ENCODE measurements around the gene CNTN1.

The CNTN1 gene

DNA sequence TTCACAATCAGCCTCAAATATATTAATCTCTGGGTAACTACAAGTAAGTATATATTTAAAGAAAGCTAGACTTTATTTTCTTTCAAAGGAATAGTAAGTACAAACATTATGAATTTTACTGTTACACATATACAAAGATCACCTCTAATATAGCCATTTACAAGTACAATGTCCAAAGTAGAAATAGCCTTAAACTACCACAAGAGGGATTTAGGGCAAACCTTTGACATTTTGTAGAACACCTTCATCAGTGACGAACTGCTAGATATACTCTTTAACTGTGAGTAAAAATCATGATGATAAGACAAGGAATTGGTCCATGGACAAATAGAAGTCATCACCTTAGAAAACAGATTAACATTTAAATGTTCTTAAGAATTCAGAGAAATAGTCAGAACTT is 69.8 kb downstream of the CNTN1 start:
- H3K36me3 ChIP-seq, result no peaks in the 10 kb centered on the region
- H3K4me1 ChIP-seq, result peaks cover 4% of the 10 kb centered on the region
- DNase-seq, result no peak
- no peaks in the 10 kb centered on the region for H3K27me3 ChIP-seq
- H3K9me3 ChIP-seq, result no peaks in the 10 kb centered on the region
- TF ChIP-seq, protein P1, sequence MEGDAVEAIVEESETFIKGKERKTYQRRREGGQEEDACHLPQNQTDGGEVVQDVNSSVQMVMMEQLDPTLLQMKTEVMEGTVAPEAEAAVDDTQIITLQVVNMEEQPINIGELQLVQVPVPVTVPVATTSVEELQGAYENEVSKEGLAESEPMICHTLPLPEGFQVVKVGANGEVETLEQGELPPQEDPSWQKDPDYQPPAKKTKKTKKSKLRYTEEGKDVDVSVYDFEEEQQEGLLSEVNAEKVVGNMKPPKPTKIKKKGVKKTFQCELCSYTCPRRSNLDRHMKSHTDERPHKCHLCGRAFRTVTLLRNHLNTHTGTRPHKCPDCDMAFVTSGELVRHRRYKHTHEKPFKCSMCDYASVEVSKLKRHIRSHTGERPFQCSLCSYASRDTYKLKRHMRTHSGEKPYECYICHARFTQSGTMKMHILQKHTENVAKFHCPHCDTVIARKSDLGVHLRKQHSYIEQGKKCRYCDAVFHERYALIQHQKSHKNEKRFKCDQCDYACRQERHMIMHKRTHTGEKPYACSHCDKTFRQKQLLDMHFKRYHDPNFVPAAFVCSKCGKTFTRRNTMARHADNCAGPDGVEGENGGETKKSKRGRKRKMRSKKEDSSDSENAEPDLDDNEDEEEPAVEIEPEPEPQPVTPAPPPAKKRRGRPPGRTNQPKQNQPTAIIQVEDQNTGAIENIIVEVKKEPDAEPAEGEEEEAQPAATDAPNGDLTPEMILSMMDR (IDR thresholded peaks at IDR 0.05; ENCODE audit: low read depth, low read length), result peak; percentile 29
- no peak overlapping the region for H3K4me3 ChIP-seq (ENCODE audit: low read depth, low read length)

GRCh38 chr12:40768125-40768864 is 76.1 kb downstream of the CNTN1 start:
- Histone ChIP-seq H3K36me3 (no peaks in the 10 kb centered on the region), H3K4me3 (ENCODE audit: low read depth, low read length) (no peak overlapping the region), H3K27me3 (no peaks in the 10 kb centered on the region), H3K9me3 (no peaks in the 10 kb centered on the region), H3K4me1 (no peaks in the 10 kb centered on the region; the same call in 1 of the 2 replicates)
- TF ChIP-seq, protein P1 (IDR thresholded peaks at IDR 0.05; ENCODE audit: low read depth, low read length), result no peak
- DNase-seq, result no peak

DNA sequence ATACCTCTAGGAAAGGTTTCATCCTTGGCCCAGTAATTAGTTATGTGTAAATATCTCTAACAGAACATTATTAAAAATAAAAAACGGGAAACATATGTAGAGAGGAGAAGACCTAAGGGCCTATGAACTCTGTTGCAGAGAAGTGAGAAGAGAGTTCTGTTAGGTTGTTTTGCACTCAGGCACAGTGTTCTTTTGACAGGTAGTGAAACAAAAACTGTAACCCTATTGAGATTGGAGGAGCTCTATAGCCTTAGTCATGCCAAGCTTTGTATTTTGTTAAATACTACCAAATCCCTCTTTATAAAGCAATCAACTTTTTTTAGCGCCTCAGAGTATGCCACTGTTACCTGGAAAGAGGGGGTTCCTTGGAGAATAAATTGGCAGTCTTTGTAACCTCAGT is 77.6 kb downstream of the CNTN1 start:
- Histone ChIP-seq H3K4me1 (no peaks in the 10 kb centered on the region; the same call in 1 of the 2 replicates), H3K36me3 (no peaks in the 10 kb centered on the region), H3K4me3 (ENCODE audit: low read depth, low read length) (no peak overlapping the region), H3K27me3 (no peaks in the 10 kb centered on the region), H3K9me3 (no peaks in the 10 kb centered on the region)
- no peak for DNase-seq
- TF ChIP-seq, protein P1 (IDR thresholded peaks at IDR 0.05; ENCODE audit: low read depth, low read length), result no peak

DNA sequence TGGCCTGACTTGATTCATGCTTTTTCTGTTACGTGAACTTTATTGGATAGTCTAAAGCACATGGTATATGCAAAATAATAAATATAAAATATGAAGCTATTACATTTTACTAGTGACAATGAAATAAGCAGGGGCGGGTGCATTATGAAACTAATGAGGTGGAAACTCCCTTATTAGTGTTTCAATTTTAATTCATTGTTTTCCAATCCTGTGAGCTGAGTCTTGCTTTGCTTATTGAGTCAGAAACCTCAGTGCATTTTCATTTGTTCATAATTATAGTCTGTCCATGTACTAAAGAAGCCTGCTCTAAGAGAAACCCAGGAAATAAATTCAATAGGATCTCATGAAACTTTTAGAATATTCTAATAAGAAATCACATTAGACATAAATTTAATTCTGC is 78.5 kb downstream of the CNTN1 start:
- DNase-seq, result no peak

DNA sequence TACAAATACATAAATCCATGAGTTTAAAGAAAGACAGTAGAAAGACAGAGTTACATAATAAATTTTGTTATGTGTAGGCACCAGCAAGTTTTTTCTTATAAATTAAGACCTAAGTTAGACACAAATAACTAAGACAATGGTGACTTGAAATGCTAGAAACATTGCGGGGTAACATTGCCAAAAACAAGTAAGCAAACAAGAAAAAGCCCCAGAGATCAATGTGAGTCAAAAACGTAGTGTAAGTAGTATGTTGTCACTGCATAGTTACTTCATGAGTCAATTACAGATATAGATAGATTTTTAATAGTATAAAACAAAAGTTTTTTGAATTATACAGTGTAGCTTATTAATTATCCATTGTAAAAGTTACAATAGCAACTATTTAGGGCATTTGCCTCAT is 83.4 kb downstream of the CNTN1 start:
- H3K4me3 ChIP-seq (ENCODE audit: low read depth, low read length), result no peak overlapping the region
- H3K27me3 ChIP-seq, result no peaks in the 10 kb centered on the region
- no peaks in the 10 kb centered on the region for H3K9me3 ChIP-seq
- no peak for DNase-seq
- H3K36me3 ChIP-seq, result no peaks in the 10 kb centered on the region
- no peaks in the 10 kb centered on the region for H3K4me1 ChIP-seq
- TF ChIP-seq, protein P1 (IDR thresholded peaks at IDR 0.05; ENCODE audit: low read depth, low read length), result no peak

More for the DNA sequence above, 78.5 kb downstream of the CNTN1 start:
- no peaks in the 10 kb centered on the region for H3K9me3 ChIP-seq
- TF ChIP-seq, protein P1 (IDR thresholded peaks at IDR 0.05; ENCODE audit: low read depth, low read length), result no peak
- no peaks in the 10 kb centered on the region for H3K27me3 ChIP-seq
- H3K4me1 ChIP-seq, result no peaks in the 10 kb centered on the region
- H3K36me3 ChIP-seq, result no peaks in the 10 kb centered on the region
- H3K4me3 ChIP-seq (ENCODE audit: low read depth, low read length), result no peak overlapping the region

GRCh38 chr12:40784102-40784501 is 91.9 kb downstream of the CNTN1 start:
- TF ChIP-seq, protein P1 (IDR thresholded peaks at IDR 0.05; ENCODE audit: low read depth, low read length), result no peak
- no peak for DNase-seq
- H3K36me3 ChIP-seq, result no peaks in the 10 kb centered on the region
- no peaks in the 10 kb centered on the region; the same call in 1 of the 2 replicates for H3K4me1 ChIP-seq
- no peak overlapping the region for H3K4me3 ChIP-seq (ENCODE audit: low read depth, low read length)
- no peaks in the 10 kb centered on the region for H3K27me3 ChIP-seq
- no peaks in the 10 kb centered on the region for H3K9me3 ChIP-seq
